Measurements from ENCODE around the gene CPB2. TPM values are rescaled to one million over a fixed set of nuclear protein-coding genes. Genes with fewer than 3 reads are reported as not detected.

CPB2 gene
- polyA plus RNA-seq, 1 donor (not counting 4 experiments of a cell fraction or from before 2014, with no cell fraction given), result 0.26 TPM

- Histone ChIP-seq H4K20me1 (ENCODE audit: control insufficient read depth, extremely low read depth, insufficient read depth, low read length) (no peaks in the 10 kb centered on the region), H3K4me3 (ENCODE audit: control insufficient read depth in 2 of 3, extremely low read depth in 1 of 3, insufficient read depth in 2 of 3, low read depth in 1 of 3, low read length in 3 of 3) (no peak overlapping the region), H3K79me2 (ENCODE audit: control insufficient read depth, insufficient read depth, low read length) (no peaks in the 10 kb centered on the region), H2AFZ (ENCODE audit: control insufficient read depth, low read length) (no peak overlapping the region), H3K27me3 (ENCODE audit: control insufficient read depth, extremely low read depth, insufficient read depth, low read length) (no peaks in the 10 kb centered on the region), H3K36me3 (ENCODE audit: control insufficient read depth in 2 of 2, extremely low read depth in 1 of 2, insufficient read depth in 2 of 2, low read length in 2 of 2) (no peaks in the 10 kb centered on the region), H3K9ac (ENCODE audit: control insufficient read depth, extremely low read depth, insufficient read depth, low read length) (no peak overlapping the region), H3K9me1 (ENCODE audit: control insufficient read depth, extremely low read depth, insufficient read depth, low read length) (no peaks in the 10 kb centered on the region), H3K9me3 (ENCODE audit: control insufficient read depth, low read depth, low read length) (no peaks in the 10 kb centered on the region), H3K4me1 (ENCODE audit: control insufficient read depth, extremely low read depth, insufficient read depth, low read length) (no peaks in the 10 kb centered on the region), H3K4me2 (ENCODE audit: control insufficient read depth, extremely low read depth, insufficient read depth, low read depth, low read length) (no peak overlapping the region), H3K27ac (ENCODE audit: control insufficient read depth, insufficient read depth, low read length) (no peak overlapping the region)
- dilution Hi-C loops (cut with MboI; ENCODE audit: extremely low pct_ligation_motif_present, low sequenced_read_pairs), result no loop called here
- FAIRE-seq, result no peak
- DNase-seq (ENCODE audit: low read depth, low spot score), result no peak
- TF ChIP-seq EZH2 (IDR thresholded peaks at IDR 0.05; ENCODE audit: low read length), result no peak
- no peak for TF ChIP-seq CTCF (optimal IDR thresholded peaks at IDR 0.05 in 1 of 3, IDR thresholded peaks at IDR 0.05 in 1 of 3, conservative IDR thresholded peaks at IDR 0.05 in 1 of 3; ENCODE audit: extremely low read depth in 1 of 3, insufficient read depth in 2 of 3, low read length in 3 of 3)
These were observed 28.0 kb downstream of the CPB2 start for GRCh38 chr13:46076827-46077226.

- H4K20me1 ChIP-seq (ENCODE audit: control insufficient read depth, extremely low read depth, insufficient read depth, low read length), result no peaks in the 10 kb centered on the region
- no peaks in the 10 kb centered on the region for H3K36me3 ChIP-seq (ENCODE audit: control insufficient read depth in 2 of 2, extremely low read depth in 1 of 2, insufficient read depth in 2 of 2, low read length in 2 of 2)
- TF ChIP-seq EZH2 (IDR thresholded peaks at IDR 0.05; ENCODE audit: low read length), result no peak
- no peak for TF ChIP-seq CTCF (optimal IDR thresholded peaks at IDR 0.05 in 1 of 3, IDR thresholded peaks at IDR 0.05 in 1 of 3, conservative IDR thresholded peaks at IDR 0.05 in 1 of 3; ENCODE audit: extremely low read depth in 1 of 3, insufficient read depth in 2 of 3, low read length in 3 of 3)
- no peaks in the 10 kb centered on the region for H3K9me3 ChIP-seq (ENCODE audit: control insufficient read depth, low read depth, low read length)
- FAIRE-seq, result no peak
- H2AFZ ChIP-seq (ENCODE audit: control insufficient read depth, low read length), result no peak overlapping the region
- H3K4me3 ChIP-seq (ENCODE audit: control insufficient read depth in 2 of 3, extremely low read depth in 1 of 3, insufficient read depth in 2 of 3, low read depth in 1 of 3, low read length in 3 of 3), result no peak overlapping the region
- H3K4me2 ChIP-seq (ENCODE audit: control insufficient read depth, extremely low read depth, insufficient read depth, low read depth, low read length), result no peak overlapping the region
- DNase-seq (ENCODE audit: low read depth, low spot score), result no peak
- H3K9ac ChIP-seq (ENCODE audit: control insufficient read depth, extremely low read depth, insufficient read depth, low read length), result no peak overlapping the region
- no peak overlapping the region for H3K27ac ChIP-seq (ENCODE audit: control insufficient read depth, insufficient read depth, low read length)
- H3K79me2 ChIP-seq (ENCODE audit: control insufficient read depth, insufficient read depth, low read length), result no peaks in the 10 kb centered on the region
- H3K27me3 ChIP-seq (ENCODE audit: control insufficient read depth, extremely low read depth, insufficient read depth, low read length), result no peaks in the 10 kb centered on the region
- no peaks in the 10 kb centered on the region for H3K4me1 ChIP-seq (ENCODE audit: control insufficient read depth, extremely low read depth, insufficient read depth, low read length)
- no peaks in the 10 kb centered on the region for H3K9me1 ChIP-seq (ENCODE audit: control insufficient read depth, extremely low read depth, insufficient read depth, low read length)
- dilution Hi-C loops (cut with MboI; ENCODE audit: extremely low pct_ligation_motif_present, low sequenced_read_pairs), result no loop called here
These were observed 29.0 kb downstream of the CPB2 start for GRCh38 chr13:46075811-46076210.
